A673 (cell line): ENCODE measurements around the gene PID1.

Experiments
- CTCF ChIP-seq: fragments of 300-800, 200-600 bp; sonication (generic); conservative IDR thresholded peaks from 2 replicates; pipeline ENCODE4 v1.5.1; 2017; ENCODE audit warnings: low read depth, mild to moderate bottlenecking, antibody characterized with exemption, low read length, moderate library complexity, mixed read lengths
- EZH2 ChIP-seq: fragments of 200-600 bp; sonication (generic); IDR thresholded peaks from 2 replicates; pipeline ENCODE4 v1.6.1; 2017; ENCODE audit warnings: borderline replicate concordance, low read depth, mild to moderate bottlenecking, mixed read lengths, antibody characterized with exemption, low read length; ENCODE audit not compliant: poor library complexity, severe bottlenecking

DNA sequence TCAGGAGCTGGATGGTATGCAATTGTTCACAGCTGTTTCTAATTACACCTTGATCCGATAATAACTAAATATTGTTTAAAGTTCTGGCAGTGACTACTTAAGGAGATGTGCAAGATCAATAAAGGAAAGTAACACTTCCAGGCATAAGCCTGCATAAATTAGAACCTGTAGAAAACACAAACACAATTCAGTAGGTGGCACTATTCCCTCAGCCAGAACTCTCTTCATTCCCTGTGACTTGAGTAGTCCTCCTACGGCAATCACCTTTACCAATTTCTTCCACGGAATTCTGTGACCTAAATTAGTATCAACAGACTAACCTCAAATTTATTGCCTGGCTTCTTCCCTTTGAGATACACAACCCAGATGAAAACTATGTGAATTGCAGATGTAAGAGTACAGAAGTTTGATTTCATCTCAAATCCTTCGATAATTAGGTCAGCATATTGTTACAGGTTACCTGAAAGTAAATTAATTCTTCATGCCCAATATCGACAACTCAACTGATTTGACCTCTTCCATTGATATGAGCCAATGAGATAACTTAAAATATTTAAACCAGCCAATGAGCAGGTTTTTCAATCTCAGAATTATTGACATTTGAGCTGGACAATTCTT, 137.8 kb downstream of the PID1 start:
- TF ChIP-seq CTCF (peak; percentile 64), EZH2 (no peak)
